HepG2 (cell line): ENCODE measurements around the gene CHCHD5. TPM values are rescaled to one million over a fixed set of nuclear protein-coding genes. Genes with fewer than 3 reads are reported as not detected.

ENCODE experiments used
- BRD4 ChIP-seq: sonication (generic); formaldehyde crosslinking; IDR thresholded peaks from 2 replicates; pipeline ENCODE4 v1.4.0; 2020; ENCODE audit warnings: missing genetic modification reagents
- CCAR2 ChIP-seq: fragments of 200-400 bp; formaldehyde crosslinking; optimal IDR thresholded peaks from 2 replicates; pipeline ENCODE3; 2018; ENCODE audit warnings: low read depth, mild to moderate bottlenecking, low read length, moderate library complexity
- HMG20A ChIP-seq: IDR thresholded peaks from 2 replicates; pipeline ENCODE4 v1.6.1; 2016; ENCODE audit warnings: borderline replicate concordance
- LBX2 ChIP-seq: sonication (generic); formaldehyde crosslinking; IDR thresholded peaks from 2 replicates; pipeline ENCODE4 v1.5.0; 2020; ENCODE audit warnings: missing genetic modification reagents, mild to moderate bottlenecking, borderline replicate concordance
- LCORL ChIP-seq, 2 experiments: fragments of 450-650 bp in 1 of 2; sonication (generic) in 1 of 2; formaldehyde crosslinking in 1 of 2; IDR thresholded peaks; 2 replicates each; pipeline versions ENCODE4 v1.5.0 to v1.6.1; 2017 to 2020; ENCODE audit warnings: antibody characterized with exemption in 1 of 2, missing genetic modification reagents in 1 of 2
- NPAS2 ChIP-seq: sonication (generic); formaldehyde crosslinking; IDR thresholded peaks from 2 replicates; pipeline ENCODE4 v1.8.0; 2022; ENCODE audit warnings: mild to moderate bottlenecking, missing genetic modification reagents, borderline replicate concordance
- PATZ1 ChIP-seq: sonication (generic); formaldehyde crosslinking; IDR thresholded peaks from 2 replicates; pipeline ENCODE4 v1.4.0; 2020; ENCODE audit warnings: missing genetic modification reagents
- PAWR ChIP-seq: sonication (generic); formaldehyde crosslinking; IDR thresholded peaks from 2 replicates; pipeline ENCODE4 v1.4.0; 2020; ENCODE audit warnings: missing genetic modification reagents, mild to moderate bottlenecking, borderline replicate concordance
- POLR2AphosphoS5 ChIP-seq: IDR thresholded peaks from 2 replicates; pipeline ENCODE4 v1.6.1; 2012; ENCODE audit warnings: low read depth, low read length
- SMARCC2 ChIP-seq: fragments of 450-650 bp; IDR thresholded peaks from 2 replicates; pipeline ENCODE4 v1.6.1; 2017; ENCODE audit warnings: antibody characterized with exemption, mild to moderate bottlenecking
- SNAI1 ChIP-seq: sonication (generic); formaldehyde crosslinking; IDR thresholded peaks from 2 replicates; pipeline ENCODE4 v1.5.0; 2020; ENCODE audit warnings: mild to moderate bottlenecking, missing genetic modification reagents, borderline replicate concordance
- TSC22D2 ChIP-seq: sonication (generic); formaldehyde crosslinking; IDR thresholded peaks from 2 replicates; pipeline ENCODE4 v1.5.1; 2020; ENCODE audit warnings: missing genetic modification reagents, mild to moderate bottlenecking, borderline replicate concordance
- ZNF260 ChIP-seq: sonication (generic); formaldehyde crosslinking; IDR thresholded peaks from 2 replicates; pipeline ENCODE4 v1.4.0; 2020; ENCODE audit warnings: missing genetic modification reagents, low read depth, mild to moderate bottlenecking, borderline replicate concordance
- ZNF275 ChIP-seq: sonication (generic); formaldehyde crosslinking; IDR thresholded peaks from 2 replicates; pipeline ENCODE4 v1.8.0; 2022; ENCODE audit warnings: missing genetic modification reagents, mild to moderate bottlenecking, inconsistent platforms, borderline replicate concordance
- ZNF318 ChIP-seq: sonication (generic); formaldehyde crosslinking; IDR thresholded peaks from 2 replicates; pipeline ENCODE4 v1.4.0; 2020; ENCODE audit warnings: mild to moderate bottlenecking, missing genetic modification reagents
- ZNF552 ChIP-seq: sonication (generic); formaldehyde crosslinking; IDR thresholded peaks from 2 replicates; pipeline ENCODE4 v1.9.0; 2022; ENCODE audit warnings: missing genetic modification reagents, mild to moderate bottlenecking, borderline replicate concordance
- polyA plus RNA-seq, 8 experiments: library from polyadenylated mRNA; depleted of rRNA in 3 of 8; stranded (reverse) in 7 of 8; unstranded in 1 of 8; fragments of >200 nt; fragmentation: Illumina TruSeq in 4 of 8; extraction: Trizol in 4 of 8; gene quantifications; 2 replicates each; pipeline versions ENCODE4 v1.2.1 to v1.2.3, GENCODE V29; 2011 to 2016; ENCODE audit warnings: low read depth in 4 of 8, missing spikeins in 1 of 8, mixed read lengths in 1 of 8; ENCODE audit not compliant: insufficient read depth in 1 of 8
- total RNA-seq, 5 experiments: library from RNA; depleted of rRNA; stranded (reverse); fragments of >200 nt; fragmentation: Illumina TruSeq; extraction: Trizol; gene quantifications; 2 replicates each; pipeline ENCODE4 v1.2.3, GENCODE V29; 2016; ENCODE audit warnings: low read depth in 1 of 5

Gene CHCHD5
- total and polyA plus RNA-seq, 2 of the 13 experiments (the other 11 are each of a cell fraction or from before 2014, with no cell fraction given): 19.0 to 23.9 TPM

GRCh38 chr2:112584891-112585250 is 462 bp downstream of the CHCHD5 start (continued):
- TF ChIP-seq SMARCC2: no peak
- no peak; the same call in 1 of the 2 replicates for TF ChIP-seq BRD4 (CRISPR knock-in tag)
- 0 out of 2 replicates have a peak, but pooled peaks have one; percentile 29 for TF ChIP-seq SNAI1 (CRISPR knock-in tag)
- TF ChIP-seq ZNF260 (CRISPR knock-in tag): no peak
- TF ChIP-seq PATZ1 (CRISPR knock-in tag): 0 out of 2 replicates have a peak, but pooled peaks have one; percentile 43
- TF ChIP-seq CCAR2: no peak
- TF ChIP-seq LBX2 (CRISPR knock-in tag): no peak
- TF ChIP-seq ZNF275 (CRISPR knock-in tag): 0 out of 2 replicates have a peak, but pooled peaks have one; percentile 19
- TF ChIP-seq PAWR (CRISPR knock-in tag): no peak
- TF ChIP-seq LCORL (IDR thresholded peaks at IDR 0.05): 0 out of 2 replicates have a peak, but pooled peaks have one; percentile 9
- TF ChIP-seq LCORL (CRISPR knock-in tag; IDR thresholded peaks at IDR 0.05): no peak
- TF ChIP-seq TSC22D2 (CRISPR knock-in tag): no peak; the same call in 1 of the 2 replicates
- TF ChIP-seq ZNF318 (CRISPR knock-in tag): no peak
- TF ChIP-seq HMG20A (CRISPR knock-in tag): no peak
- peak; percentile 85 for TF ChIP-seq POLR2AphosphoS5
- no peak for TF ChIP-seq NPAS2 (CRISPR knock-in tag)
- no peak for TF ChIP-seq ZNF552 (CRISPR knock-in tag)
